Inflammatory macrophage treated with lipopolysaccharide for 4 hours (primary cell): ENCODE results near the gene BCL2.

Experiments used
- DNase-seq: peaks from one replicate; pipeline ENCODE4 v3.0.0-alpha.2; 2020

Gene BCL2

GRCh38 chr18:63179422-63179821 is 140.1 kb downstream of the BCL2 start:
- DNase-seq: no peak

- no peak for DNase-seq
Observed at GRCh38 chr18:63178971-63179370, 140.6 kb downstream of the BCL2 start.

DNA sequence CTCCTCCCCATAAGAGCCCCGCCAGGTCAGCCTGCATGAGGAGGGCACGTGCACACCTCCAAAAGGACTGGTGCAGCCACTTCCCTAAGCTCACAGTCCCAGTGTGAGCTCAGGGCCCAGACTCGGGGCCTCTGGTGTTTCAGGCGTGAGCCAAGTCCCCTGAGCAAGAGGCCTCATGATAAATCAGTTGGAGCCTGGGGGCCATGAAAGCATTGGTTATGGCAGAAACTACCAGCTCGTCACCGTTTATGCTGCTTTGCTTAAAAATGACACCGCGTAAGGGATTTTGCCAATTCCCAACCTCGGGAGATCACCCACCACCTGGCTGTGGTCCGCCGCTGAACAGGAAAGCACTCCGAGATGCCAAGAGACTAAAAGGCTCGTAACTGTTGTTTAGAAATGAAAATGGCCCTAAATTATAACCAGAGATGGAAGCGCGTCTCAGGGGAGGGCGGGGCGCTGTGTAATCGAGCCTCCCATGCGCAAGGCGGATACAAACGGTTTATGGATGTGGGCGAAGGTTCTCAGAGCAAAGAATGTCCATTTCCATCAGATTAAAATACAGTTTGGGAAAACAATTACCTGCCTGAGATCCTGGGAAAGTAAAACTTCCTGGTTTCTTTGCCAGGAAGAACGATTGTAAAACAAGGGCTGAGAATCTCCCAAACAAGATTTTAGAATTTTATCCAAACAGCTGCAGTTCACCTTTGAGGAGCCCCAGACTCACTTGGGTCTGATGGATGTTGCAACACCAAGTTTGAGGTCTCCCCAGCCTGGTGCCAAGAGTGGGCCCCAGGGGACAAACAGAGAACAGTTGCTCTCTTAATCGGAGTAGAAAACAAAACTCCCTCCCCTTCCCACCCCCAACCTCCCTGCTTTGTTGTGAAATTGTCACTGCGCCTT is 141.4 kb downstream of the BCL2 start:
- no peak for DNase-seq

GRCh38 chr18:63177259-63177658 is 142.3 kb downstream of the BCL2 start:
- DNase-seq: no peak

- DNase-seq: no peak
Observed at GRCh38 chr18:63175264-63175663, 144.3 kb downstream of the BCL2 start.

DNA sequence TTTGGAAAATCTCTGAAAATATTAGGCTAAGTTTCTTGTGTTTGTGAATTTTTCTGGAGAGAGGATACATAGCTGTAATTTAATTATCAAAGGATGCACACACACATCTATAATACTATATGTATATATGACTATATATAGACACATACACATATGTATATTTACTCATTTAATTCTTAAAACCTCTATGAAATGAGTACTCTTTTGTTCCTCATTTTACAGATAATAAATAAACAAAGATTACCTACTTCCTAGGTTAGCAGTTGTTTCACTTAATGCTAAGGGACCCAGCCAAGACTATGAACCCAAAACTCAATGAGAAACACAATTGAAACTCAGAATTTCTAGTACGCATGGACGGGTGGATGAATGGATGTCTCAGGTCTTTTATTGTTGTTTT is 145.6 kb downstream of the BCL2 start:
- DNase-seq: no peak

GRCh38 chr18:63169853-63170252 is 149.7 kb downstream of the BCL2 start:
- no peak for DNase-seq

DNA sequence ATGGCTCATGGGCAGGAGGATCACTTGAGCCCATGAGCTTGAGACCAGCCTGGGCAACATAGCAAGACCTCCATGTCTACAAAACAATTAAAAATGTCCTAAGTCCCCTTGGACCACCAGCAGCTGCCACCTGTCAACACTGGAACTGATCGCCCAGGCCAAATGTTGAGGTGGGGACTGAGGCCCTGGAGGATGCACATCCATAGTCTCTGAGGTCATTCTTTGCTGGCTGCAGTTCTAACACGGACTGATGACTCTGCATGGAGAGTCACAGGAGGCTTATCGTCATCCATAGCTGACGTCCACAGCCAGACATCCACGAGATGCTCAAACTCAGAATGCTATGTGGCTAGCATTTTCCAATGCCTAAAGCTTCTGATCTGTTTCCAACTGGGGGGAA is 151.3 kb downstream of the BCL2 start:
- DNase-seq: no peak

- DNase-seq: no peak
Observed at GRCh38 chr18:63166142-63166541, 153.4 kb downstream of the BCL2 start.

DNA sequence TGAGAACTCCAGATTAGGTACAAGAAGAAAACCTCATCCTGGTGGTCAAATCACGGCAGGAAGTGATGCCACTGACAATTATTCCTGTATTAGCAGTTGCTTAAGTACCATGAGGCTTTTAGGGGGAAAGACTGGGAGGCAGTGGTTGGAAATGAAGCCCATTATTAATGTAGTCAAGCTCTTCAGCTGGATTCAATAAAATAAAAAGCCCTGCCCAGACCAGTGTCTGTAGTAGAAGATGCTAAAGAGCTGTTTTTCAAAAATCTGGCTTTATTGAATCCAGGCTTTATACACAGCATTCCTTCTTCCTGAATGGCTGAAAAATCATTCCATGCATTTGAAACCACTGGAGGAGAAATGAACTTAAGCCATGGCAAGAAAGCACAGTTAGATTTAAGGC is 155.2 kb downstream of the BCL2 start:
- DNase-seq: no peak

DNA sequence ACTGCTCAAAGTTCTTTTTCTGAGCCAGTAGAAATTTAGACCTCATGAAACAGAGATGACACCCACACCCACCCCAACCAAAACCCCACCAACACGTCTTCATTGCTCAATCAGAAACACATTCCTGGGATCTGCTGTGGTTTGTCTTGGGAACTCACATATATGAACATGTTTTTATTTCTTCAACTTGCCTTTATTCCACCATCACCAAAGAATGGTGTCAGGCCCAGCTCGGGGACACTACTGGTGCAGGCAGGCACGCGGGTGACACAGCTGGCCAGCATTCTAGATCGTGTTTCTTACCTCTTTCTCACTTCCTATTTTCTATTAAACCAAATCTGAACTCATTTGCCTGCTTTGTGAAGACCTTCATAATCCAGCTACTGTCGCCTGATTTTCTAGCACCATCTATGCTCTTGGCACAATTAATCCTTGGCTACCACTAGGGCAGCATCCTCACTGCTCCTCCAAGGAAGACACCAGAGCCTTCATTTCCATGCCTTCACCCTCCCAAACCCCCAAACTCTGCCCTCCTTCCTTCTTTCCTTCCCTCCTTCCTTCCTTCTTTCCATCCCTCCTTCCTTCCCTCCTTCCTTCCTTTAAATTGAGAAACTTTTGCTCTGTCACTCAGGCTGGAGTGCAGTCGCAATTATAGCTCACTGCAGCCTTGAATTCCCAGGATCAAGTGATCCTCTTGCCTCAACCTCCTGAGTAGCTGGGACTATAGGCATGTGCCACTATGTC is 157.1 kb downstream of the BCL2 start:
- peak; percentile 84 for DNase-seq

DNA sequence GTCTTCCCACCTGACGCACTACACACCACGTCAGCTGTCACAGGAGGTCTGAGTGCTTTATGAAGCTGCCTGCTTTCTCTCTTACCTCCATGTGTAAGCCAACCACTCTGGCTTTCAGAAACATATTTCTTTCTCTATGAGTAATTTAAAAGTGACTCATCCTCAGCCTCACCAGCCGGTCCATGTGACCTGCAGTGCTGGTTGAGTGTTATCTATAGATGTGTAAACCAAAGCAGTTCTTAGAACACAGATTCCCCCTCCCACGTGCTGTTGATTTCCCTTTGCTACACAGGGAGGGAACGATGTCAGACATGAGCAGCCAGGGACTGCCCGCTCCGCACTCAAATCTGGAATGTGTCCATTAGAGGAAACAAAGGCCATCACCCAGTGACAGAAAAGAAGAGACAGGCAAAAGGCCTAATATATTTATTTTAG is 157.8 kb downstream of the BCL2 start:
- peak; percentile 99 for DNase-seq

DNA sequence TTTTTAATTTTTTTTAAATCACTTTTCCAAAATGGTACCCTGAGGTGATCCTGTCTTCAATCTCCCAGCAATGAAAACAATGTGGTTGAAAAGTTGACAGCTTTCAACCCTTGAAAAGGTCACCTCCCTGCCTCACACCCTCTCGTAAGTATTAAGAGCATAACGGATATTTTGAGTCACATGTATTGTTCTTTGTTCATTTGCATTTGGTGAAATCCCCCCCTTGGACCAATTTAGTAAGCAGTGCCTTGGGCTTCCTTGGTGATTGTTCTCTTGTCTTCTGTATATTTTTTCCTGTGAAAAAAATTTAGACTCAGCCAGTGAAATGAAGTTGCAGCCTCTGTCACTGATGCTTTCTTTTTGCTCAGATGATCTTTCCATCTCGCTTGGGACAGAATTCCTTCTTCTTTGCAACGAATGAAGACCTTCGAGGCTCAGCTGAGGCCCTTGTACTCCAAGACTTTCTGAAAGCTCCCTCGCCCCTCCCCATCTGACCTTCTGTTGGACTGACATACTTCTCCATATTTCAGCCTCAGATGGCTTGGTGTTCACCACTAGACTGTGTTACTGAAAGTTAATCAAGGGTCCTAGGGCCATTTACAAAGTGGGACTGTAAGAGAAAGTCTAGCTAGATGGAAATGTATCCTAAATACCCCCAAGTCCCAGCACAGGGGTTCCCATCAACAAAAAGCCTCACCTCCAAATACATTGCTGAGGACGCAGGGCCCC is 158.4 kb downstream of the BCL2 start:
- DNase-seq: peak; percentile 70

- no peak for DNase-seq
Observed at GRCh38 chr18:63160172-63160995, 159.2 kb downstream of the BCL2 start.

DNA sequence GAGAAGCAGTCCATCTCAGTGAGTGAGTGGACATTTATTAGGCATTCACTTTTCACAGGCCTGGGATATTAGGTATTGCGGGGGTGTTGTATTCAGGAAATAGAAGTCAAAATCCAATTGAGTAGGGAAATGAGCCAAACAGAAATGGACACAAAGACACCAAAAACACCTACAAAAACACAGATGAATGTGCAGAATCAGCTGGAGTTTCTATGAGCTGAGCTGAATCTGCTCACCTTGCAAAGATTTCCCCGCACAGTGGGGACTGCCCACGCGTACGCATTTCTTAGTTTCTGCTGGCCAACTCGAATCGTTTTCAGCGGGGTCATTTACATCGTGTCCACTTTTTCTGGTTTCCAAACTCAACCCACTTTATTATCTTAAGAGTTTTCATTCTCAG is 160.0 kb downstream of the BCL2 start:
- DNase-seq: no peak

DNA sequence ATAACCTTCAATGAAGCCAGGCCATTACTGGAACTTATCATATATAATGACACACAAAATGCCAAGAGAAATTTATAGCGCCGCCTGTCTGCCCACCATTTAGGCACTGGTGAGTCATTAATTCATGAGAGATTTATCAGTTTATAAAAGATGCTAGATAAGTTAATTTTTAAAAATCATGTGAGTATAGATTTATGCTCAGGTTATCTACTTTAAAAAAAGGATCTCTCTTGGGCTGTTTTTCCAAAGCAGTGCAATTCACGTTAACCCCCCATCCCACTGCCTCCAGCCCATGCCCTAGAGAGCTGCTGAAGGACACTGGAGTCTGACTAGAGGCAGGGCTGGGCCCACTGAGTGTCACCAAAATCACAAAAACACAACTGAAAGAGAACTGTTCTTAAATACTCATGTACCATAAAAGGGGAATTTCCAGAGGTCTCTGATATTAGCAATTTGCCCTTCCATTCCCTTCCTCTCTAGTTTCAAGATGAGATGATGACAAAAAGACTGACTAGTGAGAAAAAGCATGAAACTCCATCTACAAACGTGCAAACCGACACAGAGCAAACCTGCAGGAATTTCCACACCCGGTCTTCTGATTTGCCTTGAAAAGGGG is 160.8 kb downstream of the BCL2 start:
- DNase-seq: peak; percentile 94

- DNase-seq: no peak
Observed at GRCh38 chr18:63158012-63158631, 161.4 kb downstream of the BCL2 start.

DNA sequence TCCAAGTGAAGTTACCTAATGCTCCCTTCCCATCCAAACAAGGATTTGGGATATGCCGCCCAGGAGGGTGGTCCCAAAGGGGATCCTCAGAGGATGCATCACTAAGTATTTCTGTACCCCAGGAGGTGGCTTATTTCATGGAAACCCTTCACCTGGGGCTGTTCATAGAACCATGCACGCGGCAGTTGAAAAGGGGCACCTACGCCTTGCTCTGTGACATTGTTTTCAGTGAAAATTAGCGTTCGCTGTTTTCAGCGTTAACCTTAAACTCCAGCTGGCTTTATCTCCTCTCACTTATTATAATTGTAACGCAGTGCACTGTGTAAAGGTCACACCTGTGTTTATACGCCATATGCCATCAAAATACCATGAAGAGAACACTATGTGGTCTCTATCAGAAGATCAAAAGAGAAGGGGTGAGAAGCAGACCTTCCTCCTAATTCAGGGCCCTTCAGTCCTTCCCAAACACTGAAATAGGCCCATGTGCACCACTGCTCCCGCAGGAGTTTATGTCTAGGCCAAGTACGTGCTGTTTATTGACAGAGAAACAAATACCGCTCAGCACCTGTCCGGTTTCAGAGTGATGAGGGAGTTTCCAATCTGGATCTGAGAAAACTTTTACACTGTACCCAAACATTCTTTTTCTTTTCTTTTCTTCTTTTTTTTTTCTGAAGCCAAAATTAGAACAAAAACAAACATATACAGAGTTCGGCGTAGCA is 162.1 kb downstream of the BCL2 start:
- DNase-seq: no peak

DNA sequence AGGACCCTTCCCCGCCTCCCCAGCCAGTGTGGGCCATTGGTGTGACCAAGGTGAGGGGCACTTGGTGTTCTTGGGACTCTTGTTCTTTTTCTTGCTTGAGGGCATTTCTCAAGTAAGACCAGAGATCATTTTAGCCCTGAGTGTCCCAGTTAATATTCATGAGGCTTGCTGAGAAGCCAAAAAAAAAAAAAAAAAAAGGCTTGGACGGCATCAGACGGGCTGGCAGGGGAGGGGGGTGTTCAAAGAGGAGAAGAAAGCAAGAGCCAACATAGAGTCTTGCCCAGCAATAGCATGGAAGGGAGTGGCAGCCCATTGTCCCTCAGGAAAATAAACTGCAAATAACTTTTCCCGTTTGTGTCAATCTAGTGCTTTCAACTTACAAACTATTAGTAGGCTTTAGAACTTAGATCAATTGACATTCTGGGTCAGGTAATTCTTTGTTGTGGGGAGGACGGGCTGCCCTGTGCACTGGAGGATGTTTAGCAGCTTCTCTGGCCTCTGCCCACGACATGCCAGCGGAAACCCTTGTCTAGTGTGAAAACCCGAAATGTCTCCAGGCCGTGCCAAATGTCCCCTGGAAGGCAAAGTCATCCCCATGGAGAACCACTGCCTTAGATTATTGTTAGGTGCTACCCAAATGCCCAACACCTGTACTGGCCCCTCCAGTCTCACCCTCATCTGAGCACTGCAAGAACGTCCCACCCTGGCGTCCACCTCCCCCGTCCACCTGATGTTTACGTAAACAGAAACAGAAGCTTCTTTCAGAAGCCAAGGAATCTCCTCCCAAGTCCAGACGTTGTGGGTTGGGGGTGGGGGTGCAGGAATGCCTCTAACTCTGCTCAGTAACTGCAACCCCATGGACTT is 163.4 kb downstream of the BCL2 start:
- no peak for DNase-seq
